Upper lobe of right lung (tissue), 1 donor: Measurements from ENCODE around the gene GTF2F2. TPM values are rescaled to one million over a fixed set of nuclear protein-coding genes. Genes with fewer than 3 reads are reported as not detected.

ENCODE experiments used
- ATAC-seq: fragments of 200-7000 bp; cut with Tn5 transposase; one replicate; pipeline ENCODE4 v1.9.1; 2020; ENCODE audit warnings: mild to moderate bottlenecking, moderate library complexity
- DNase-seq: peaks from one replicate; pipeline ENCODE4 v3.0.0-alpha.2; 2020
- H3K27ac ChIP-seq: fragments of 200-600 bp; one replicate; pipeline ENCODE4 v1.8.0; 2022
- H3K27me3 ChIP-seq: fragments of 200-600 bp; one replicate; pipeline ENCODE4 v1.8.0; 2022; ENCODE audit warnings: mild to moderate bottlenecking
- H3K36me3 ChIP-seq: fragments of 200-600 bp; one replicate; pipeline ENCODE4 v1.8.0; 2022
- H3K4me1 ChIP-seq: fragments of 200-600 bp; one replicate; pipeline ENCODE4 v1.8.0; 2022
- H3K4me3 ChIP-seq: fragments of 200-600 bp; one replicate; pipeline ENCODE4 v1.8.0; 2022; ENCODE audit warnings: mild to moderate bottlenecking
- H3K9me3 ChIP-seq: fragments of 200-600 bp; one replicate; pipeline ENCODE4 v1.8.0; 2022
- intact Hi-C: fragments of 100-400 bp; cut with DNase I; formaldehyde crosslinking; loops from one replicate; pipeline ENCODE4 v1.11.0; 2022
- total RNA-seq: library from RNA; stranded (reverse); fragmentation: NEBNext Ultra II Directional; extraction: Animal tissue kit (Norgen Biotek cat#: 25700); gene quantifications from one replicate; pipeline ENCODE4 v1.2.1, GENCODE V29; 2021
- TF ChIP-seq, protein P1 (sequence below): fragments of 200-600 bp; IDR thresholded peaks from one replicate; pipeline ENCODE4 v1.8.0; 2022; ENCODE audit warnings: antibody characterized with exemption
- donor health status: DM: no; HTN: yes; CAD: no; lungs with severe emphysema.

GTF2F2 gene
- total RNA-seq, 1 donor from 2014 or later, result 14.6 TPM

GRCh38 chr13:45254396-45254795, 134.1 kb downstream of the GTF2F2 start:
- Histone ChIP-seq H3K4me3 (no peak overlapping the region), H3K27ac (no peak overlapping the region), H3K4me1 (peaks cover 7% of the 10 kb centered on the region), H3K36me3 (peaks cover 10% of the 10 kb centered on the region), H3K27me3 (no peaks in the 10 kb centered on the region), H3K9me3 (no peaks in the 10 kb centered on the region)
- intact Hi-C loops, result no loop called here
- ATAC-seq (no peak), DNase-seq (no peak)
- TF ChIP-seq, protein P1, sequence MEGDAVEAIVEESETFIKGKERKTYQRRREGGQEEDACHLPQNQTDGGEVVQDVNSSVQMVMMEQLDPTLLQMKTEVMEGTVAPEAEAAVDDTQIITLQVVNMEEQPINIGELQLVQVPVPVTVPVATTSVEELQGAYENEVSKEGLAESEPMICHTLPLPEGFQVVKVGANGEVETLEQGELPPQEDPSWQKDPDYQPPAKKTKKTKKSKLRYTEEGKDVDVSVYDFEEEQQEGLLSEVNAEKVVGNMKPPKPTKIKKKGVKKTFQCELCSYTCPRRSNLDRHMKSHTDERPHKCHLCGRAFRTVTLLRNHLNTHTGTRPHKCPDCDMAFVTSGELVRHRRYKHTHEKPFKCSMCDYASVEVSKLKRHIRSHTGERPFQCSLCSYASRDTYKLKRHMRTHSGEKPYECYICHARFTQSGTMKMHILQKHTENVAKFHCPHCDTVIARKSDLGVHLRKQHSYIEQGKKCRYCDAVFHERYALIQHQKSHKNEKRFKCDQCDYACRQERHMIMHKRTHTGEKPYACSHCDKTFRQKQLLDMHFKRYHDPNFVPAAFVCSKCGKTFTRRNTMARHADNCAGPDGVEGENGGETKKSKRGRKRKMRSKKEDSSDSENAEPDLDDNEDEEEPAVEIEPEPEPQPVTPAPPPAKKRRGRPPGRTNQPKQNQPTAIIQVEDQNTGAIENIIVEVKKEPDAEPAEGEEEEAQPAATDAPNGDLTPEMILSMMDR, result no peak

GRCh38 chr13:45255247-45255987, 135.1 kb downstream of the GTF2F2 start:
- ATAC-seq, result no peak

DNA sequence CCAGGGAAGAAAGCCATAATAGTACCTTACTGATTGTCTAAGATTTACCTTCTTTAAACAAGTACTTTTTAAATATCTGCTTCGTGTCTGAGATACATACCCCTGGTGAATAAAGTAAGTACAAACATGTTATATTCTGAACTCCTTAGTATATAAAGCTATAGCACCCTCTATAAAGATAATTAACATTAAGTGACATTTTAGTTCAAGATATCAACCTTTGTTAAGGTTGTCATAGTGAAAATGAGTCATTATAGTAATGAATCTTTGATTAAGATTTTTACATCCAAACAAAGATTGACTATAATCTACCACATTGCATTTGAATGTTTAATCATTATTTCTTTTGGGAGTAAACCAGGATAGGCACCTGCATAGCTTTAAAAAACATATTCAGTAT, 135.9 kb downstream of the GTF2F2 start:
- peaks cover 7% of the 10 kb centered on the region for H3K4me1 ChIP-seq
- H3K36me3 ChIP-seq, result peaks cover 10% of the 10 kb centered on the region
- no peaks in the 10 kb centered on the region for H3K9me3 ChIP-seq
- ATAC-seq (no peak), DNase-seq (no peak)
- H3K27ac ChIP-seq, result no peak overlapping the region
- H3K27me3 ChIP-seq, result no peaks in the 10 kb centered on the region
- TF ChIP-seq, protein P1, result no peak
- no peak overlapping the region for H3K4me3 ChIP-seq
- intact Hi-C loops, result no loop called here

More at GRCh38 chr13:45255247-45255987, 135.1 kb downstream of the GTF2F2 start:
- Histone ChIP-seq H3K36me3 (peaks cover 10% of the 10 kb centered on the region), H3K4me1 (peaks cover 7% of the 10 kb centered on the region), H3K4me3 (no peak overlapping the region), H3K27me3 (no peaks in the 10 kb centered on the region), H3K9me3 (no peaks in the 10 kb centered on the region), H3K27ac (no peak overlapping the region)
- no peak for DNase-seq
- intact Hi-C loops, result no loop called here
- TF ChIP-seq, protein P1, result no peak

- H3K27ac ChIP-seq, result no peak overlapping the region
- ATAC-seq (no peak), DNase-seq (no peak)
- H3K9me3 ChIP-seq, result no peaks in the 10 kb centered on the region
- TF ChIP-seq, protein P1, result no peak
- intact Hi-C loops, result no loop called here
- no peak overlapping the region for H3K4me3 ChIP-seq
- peaks cover 7% of the 10 kb centered on the region for H3K4me1 ChIP-seq
- H3K27me3 ChIP-seq, result no peaks in the 10 kb centered on the region
- peaks cover 9% of the 10 kb centered on the region for H3K36me3 ChIP-seq
Measured at GRCh38 chr13:45257638-45258333, 137.5 kb downstream of the GTF2F2 start.

- Histone ChIP-seq H3K4me1 (peaks cover 7% of the 10 kb centered on the region), H3K27me3 (no peaks in the 10 kb centered on the region), H3K27ac (no peak overlapping the region), H3K4me3 (no peak overlapping the region), H3K9me3 (no peaks in the 10 kb centered on the region), H3K36me3 (peaks cover 4% of the 10 kb centered on the region)
- intact Hi-C loops, result no loop called here
- TF ChIP-seq, protein P1, result no peak
- peak; percentile 79 for ATAC-seq
- DNase-seq, result no peak
Measured at GRCh38 chr13:45258334-45258675, 138.0 kb downstream of the GTF2F2 start.
